HEK293 (cell line): ENCODE results near the gene LYPD6B.

Experiments used
- BCL11B ChIP-seq: fragments of 450-650 bp; formaldehyde crosslinking; IDR thresholded peaks from 2 replicates; pipeline ENCODE4 v1.5.1; 2016; ENCODE audit warnings: low read depth, missing biosample characterization, missing genetic modification characterization
- CTCF ChIP-seq: fragments of 450-650 bp; formaldehyde crosslinking; IDR thresholded peaks from 2 replicates; pipeline ENCODE4 v1.5.1; 2016; ENCODE audit warnings: missing biosample characterization, missing genetic modification characterization
- KLF16 ChIP-seq: fragments of 450-650 bp; formaldehyde crosslinking; IDR thresholded peaks from 2 replicates; pipeline ENCODE4 v1.5.1; 2017; ENCODE audit warnings: missing biosample characterization, missing genetic modification characterization
- KLF8 ChIP-seq: fragments of 450-650 bp; formaldehyde crosslinking; IDR thresholded peaks from 2 replicates; pipeline ENCODE4 v1.5.1; 2016; ENCODE audit warnings: missing biosample characterization, missing genetic modification characterization
- RBAK ChIP-seq: fragments of 450-650 bp; formaldehyde crosslinking; IDR thresholded peaks from 2 replicates; pipeline ENCODE4 v1.5.1; 2016; ENCODE audit warnings: missing biosample characterization, missing genetic modification characterization
- TRIM28 ChIP-seq: IDR thresholded peaks from 2 replicates; pipeline ENCODE4 v1.6.1; 2011; ENCODE audit warnings: low read length, control low read depth, borderline replicate concordance
- ZBTB21 ChIP-seq: fragments of 450-650 bp; formaldehyde crosslinking; IDR thresholded peaks from 2 replicates; pipeline ENCODE4 v1.5.1; 2017; ENCODE audit warnings: missing biosample characterization, missing genetic modification characterization
- ZBTB48 ChIP-seq: fragments of 450-650 bp; formaldehyde crosslinking; IDR thresholded peaks from 2 replicates; pipeline ENCODE4 v1.5.1; 2016; ENCODE audit warnings: missing biosample characterization, missing genetic modification characterization
- ZFP37 ChIP-seq: fragments of 450-650 bp; formaldehyde crosslinking; IDR thresholded peaks from 2 replicates; pipeline ENCODE4 v1.5.1; 2016; ENCODE audit warnings: missing biosample characterization, missing genetic modification characterization
- ZNF175 ChIP-seq: fragments of 450-650 bp; formaldehyde crosslinking; IDR thresholded peaks from 2 replicates; pipeline ENCODE4 v1.5.1; 2016; ENCODE audit warnings: missing biosample characterization, missing genetic modification characterization
- ZNF23 ChIP-seq: fragments of 450-650 bp; formaldehyde crosslinking; IDR thresholded peaks from 2 replicates; pipeline ENCODE4 v1.5.1; 2016; ENCODE audit warnings: missing biosample characterization, missing genetic modification characterization, borderline replicate concordance
- ZNF510 ChIP-seq: fragments of 450-650 bp; formaldehyde crosslinking; IDR thresholded peaks from 2 replicates; pipeline ENCODE4 v1.5.1; 2018; ENCODE audit warnings: mild to moderate bottlenecking, missing genetic modification characterization, missing biosample characterization; ENCODE audit not compliant: insufficient replicate concordance
- ZNF548 ChIP-seq: fragments of 450-650 bp; formaldehyde crosslinking; IDR thresholded peaks from 2 replicates; pipeline ENCODE4 v1.5.1; 2016; ENCODE audit warnings: missing biosample characterization, missing genetic modification characterization
- ZNF621 ChIP-seq: fragments of 450-650 bp; formaldehyde crosslinking; IDR thresholded peaks from 2 replicates; pipeline ENCODE4 v1.5.1; 2017; ENCODE audit warnings: missing biosample characterization, missing genetic modification characterization

- no peak for TF ChIP-seq RBAK (tag by site-specific recombination)
- no peak for TF ChIP-seq CTCF (tag by site-specific recombination)
- TF ChIP-seq ZNF23 (tag by site-specific recombination) = no peak
- no peak for TF ChIP-seq ZNF175 (tag by site-specific recombination)
- no peak for TF ChIP-seq KLF8
- no peak for TF ChIP-seq TRIM28
- TF ChIP-seq ZNF510 (tag by site-specific recombination) = no peak
- TF ChIP-seq BCL11B (tag by site-specific recombination) = no peak
- TF ChIP-seq ZBTB21 = no peak
- TF ChIP-seq ZNF548 (tag by site-specific recombination) = no peak
- no peak for TF ChIP-seq ZNF621 (tag by site-specific recombination)
- no peak for TF ChIP-seq ZBTB48
- no peak for TF ChIP-seq KLF16 (tag by site-specific recombination)
- TF ChIP-seq ZFP37 = no peak
These were observed 166.2 kb downstream of the LYPD6B start for GRCh38 chr2:149204686-149205085.
